ENCODE data around the gene SLC35F6. TPM values are rescaled to one million over a fixed set of nuclear protein-coding genes. Genes with fewer than 3 reads are reported as not detected.
A peak's percentile ranks its signal among the peaks of the same experiment; 100 is the strongest.
"Not testable (repeated sequence)": the region's sequence is repeated elsewhere in the genome, so short reads cannot be mapped to it uniquely, and the experiment has no call there.

The SLC35F6 gene
- polyA plus RNA-seq, 2 of the 4 experiments (the other 2 are of a cell fraction): 41.3 to 46.9 TPM

DNA sequence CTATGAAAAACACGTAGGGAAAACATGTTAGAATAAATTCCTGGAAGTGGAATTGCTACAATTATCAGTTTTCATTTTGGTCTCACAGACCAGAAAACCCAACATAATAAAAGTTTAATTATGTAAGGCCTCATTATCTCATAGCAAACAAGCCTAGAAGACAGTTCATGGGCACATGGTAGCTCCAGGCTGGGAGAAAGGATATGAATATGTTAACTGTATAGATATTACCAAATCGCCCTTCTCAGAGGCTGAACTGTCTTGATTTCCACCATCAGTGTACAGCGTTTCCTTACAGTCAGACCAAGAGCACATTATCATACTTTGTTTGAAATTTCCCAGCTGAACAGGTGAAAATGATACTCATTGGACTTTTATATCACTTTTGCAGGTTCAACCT lies 17.1 kb upstream of the SLC35F6 start:
- CTCF ChIA-PET: interaction anchor here (0.6 to 22.6 kb wide), 39 partner anchors 8 to 486 kb away, joined by 3 to 736 read pairs (median 10); partner anchors contain the start of gene SLC35F6

DNA sequence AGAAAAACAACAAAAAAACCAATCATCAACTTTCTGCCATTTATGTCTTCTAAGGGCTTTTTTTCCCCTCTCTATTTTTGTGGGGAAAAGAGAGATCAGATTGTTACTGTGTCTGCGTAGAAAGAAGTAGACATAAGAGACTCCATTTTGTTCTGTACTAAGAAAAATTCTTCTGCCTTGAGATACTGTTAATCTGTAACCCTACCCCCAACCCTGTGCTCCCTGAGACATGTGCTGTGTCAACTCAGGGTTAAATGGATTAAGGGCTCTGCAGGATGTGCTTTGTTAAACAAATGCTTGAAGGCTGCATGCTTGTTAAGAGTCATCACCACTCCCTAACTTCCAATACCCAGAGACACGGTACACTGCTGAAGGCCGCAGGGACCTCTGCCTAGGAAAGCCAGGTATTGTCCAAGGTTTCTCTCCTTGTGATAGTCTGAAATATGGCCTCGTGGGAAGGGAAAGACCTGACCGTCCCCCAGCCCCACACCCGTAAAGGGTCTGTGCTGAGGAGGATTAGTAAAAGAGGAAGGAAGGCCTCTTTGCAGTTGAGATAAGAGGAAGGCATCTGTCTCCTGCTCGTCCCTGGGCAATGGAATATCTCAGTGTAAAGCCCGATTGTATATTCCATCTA lies 14.2 kb upstream of the SLC35F6 start:
- ATAC-seq; POLR2A ChIA-PET; H3K4me3 ChIP-seq; FAIRE-seq; H3K9me3 ChIP-seq; TF ChIP-seq FOSL2 (IDR thresholded peaks at IDR 0.05): not testable (repeated sequence)
- CTCF ChIA-PET: interaction anchor here (6.8 to 22.6 kb wide), 3 partner anchors 17 to 170 kb away, joined by 107 to 736 read pairs (median 175); no protein-coding TSS in a partner anchor
- 17% methylated on average over 8 of the region's 8 CpGs for WGBS (ENCODE audit: missing lambda C conversion rate)
- peak in 1 of 2 experiments; percentile 82 for DNase-seq (ENCODE audit: low read depth in 1 of 2, low spot score in 1 of 2)
- Histone ChIP-seq H3K4me2 (peak overlapping the region; percentile 62), H3K4me1 (peaks cover 55% of the 10 kb centered on the region), H3K27ac (peak overlapping the region; percentile 84 to 97)
- TF ChIP-seq, protein P1, sequence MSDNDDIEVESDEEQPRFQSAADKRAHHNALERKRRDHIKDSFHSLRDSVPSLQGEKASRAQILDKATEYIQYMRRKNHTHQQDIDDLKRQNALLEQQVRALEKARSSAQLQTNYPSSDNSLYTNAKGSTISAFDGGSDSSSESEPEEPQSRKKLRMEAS (IDR thresholded peaks at IDR 0.05): peak; percentile 73
- TF ChIP-seq TFCP2L1 (CRISPR knock-in tag; IDR thresholded peaks at IDR 0.05) (peak; percentile 54; the same call in 1 of the 2 replicates), HOXA7 (CRISPR knock-in tag; IDR thresholded peaks at IDR 0.05) (peak; percentile 96), NPAS2 (CRISPR knock-in tag; IDR thresholded peaks at IDR 0.05; ENCODE audit: borderline replicate concordance) (peak; percentile 87; the same call in 1 of the 2 replicates), HEYL (CRISPR knock-in tag; IDR thresholded peaks at IDR 0.05) (peak; percentile 98), HOXB5 (CRISPR knock-in tag; IDR thresholded peaks at IDR 0.05) (peak; percentile 98), TP53 (CRISPR knock-in tag; IDR thresholded peaks at IDR 0.05) (0 out of 2 replicates have a peak, but pooled peaks have one; percentile 62), FOSB (CRISPR knock-in tag; IDR thresholded peaks at IDR 0.05) (peak; percentile 92), EHF (CRISPR knock-in tag; IDR thresholded peaks at IDR 0.05) (peak; percentile 99), ZNF302 (CRISPR knock-in tag; IDR thresholded peaks at IDR 0.05) (peak; percentile 99), FOSL2 (CRISPR knock-in tag; IDR thresholded peaks at IDR 0.05) (peak; percentile 30; the same call in 1 of the 2 replicates), HOXB13 (CRISPR knock-in tag; IDR thresholded peaks at IDR 0.05; ENCODE audit: low read depth) (peak; percentile 99), FOXS1 (CRISPR knock-in tag; IDR thresholded peaks at IDR 0.05) (peak; percentile 90), ZSCAN20 (CRISPR knock-in tag; IDR thresholded peaks at IDR 0.05) (peak; percentile 98), RARB (CRISPR knock-in tag; IDR thresholded peaks at IDR 0.05) (peak; percentile 78; the same call in 1 of the 2 replicates)
- TF ChIP-seq, protein P2, sequence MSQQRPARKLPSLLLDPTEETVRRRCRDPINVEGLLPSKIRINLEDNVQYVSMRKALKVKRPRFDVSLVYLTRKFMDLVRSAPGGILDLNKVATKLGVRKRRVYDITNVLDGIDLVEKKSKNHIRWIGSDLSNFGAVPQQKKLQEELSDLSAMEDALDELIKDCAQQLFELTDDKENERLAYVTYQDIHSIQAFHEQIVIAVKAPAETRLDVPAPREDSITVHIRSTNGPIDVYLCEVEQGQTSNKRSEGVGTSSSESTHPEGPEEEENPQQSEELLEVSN (IDR thresholded peaks at IDR 0.05; ENCODE audit: borderline replicate concordance, low read depth): 0 out of 2 replicates have a peak, but pooled peaks have one; percentile 41
- TF ChIP-seq, protein P3, sequence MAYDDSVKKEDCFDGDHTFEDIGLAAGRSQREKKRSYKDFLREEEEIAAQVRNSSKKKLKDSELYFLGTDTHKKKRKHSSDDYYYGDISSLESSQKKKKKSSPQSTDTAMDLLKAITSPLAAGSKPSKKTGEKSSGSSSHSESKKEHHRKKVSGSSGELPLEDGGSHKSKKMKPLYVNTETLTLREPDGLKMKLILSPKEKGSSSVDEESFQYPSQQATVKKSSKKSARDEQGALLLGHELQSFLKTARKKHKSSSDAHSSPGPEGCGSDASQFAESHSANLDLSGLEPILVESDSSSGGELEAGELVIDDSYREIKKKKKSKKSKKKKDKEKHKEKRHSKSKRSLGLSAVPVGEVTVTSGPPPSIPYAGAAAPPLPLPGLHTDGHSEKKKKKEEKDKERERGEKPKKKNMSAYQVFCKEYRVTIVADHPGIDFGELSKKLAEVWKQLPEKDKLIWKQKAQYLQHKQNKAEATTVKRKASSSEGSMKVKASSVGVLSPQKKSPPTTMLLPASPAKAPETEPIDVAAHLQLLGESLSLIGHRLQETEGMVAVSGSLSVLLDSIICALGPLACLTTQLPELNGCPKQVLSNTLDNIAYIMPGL (CRISPR knock-in tag; IDR thresholded peaks at IDR 0.05; ENCODE audit: borderline replicate concordance): peak; percentile 93
- TF ChIP-seq, protein P4, sequence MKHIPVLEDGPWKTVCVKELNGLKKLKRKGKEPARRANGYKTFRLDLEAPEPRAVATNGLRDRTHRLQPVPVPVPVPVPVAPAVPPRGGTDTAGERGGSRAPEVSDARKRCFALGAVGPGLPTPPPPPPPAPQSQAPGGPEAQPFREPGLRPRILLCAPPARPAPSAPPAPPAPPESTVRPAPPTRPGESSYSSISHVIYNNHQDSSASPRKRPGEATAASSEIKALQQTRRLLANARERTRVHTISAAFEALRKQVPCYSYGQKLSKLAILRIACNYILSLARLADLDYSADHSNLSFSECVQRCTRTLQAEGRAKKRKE (CRISPR knock-in tag; IDR thresholded peaks at IDR 0.05; ENCODE audit: low read depth): peak; percentile 99

More for the DNA sequence above, 17.1 kb upstream of the SLC35F6 start:
- peak overlapping the region; percentile 16 to 94; a peak in 4 of 6 replicates for H3K27ac ChIP-seq
- no peak for DNase-seq (ENCODE audit: low read depth in 1 of 2, low spot score in 1 of 2)
- POLR2A ChIA-PET: no interaction called here
- no peak for ATAC-seq
- peaks cover 40% of the 10 kb centered on the region for H3K4me1 ChIP-seq
- FAIRE-seq: no peak
- no peak overlapping the region for H3K4me2 ChIP-seq
- no peak overlapping the region for H3K4me3 ChIP-seq
- 69% methylated on average over 3 of the region's 3 CpGs for WGBS (ENCODE audit: missing lambda C conversion rate)
- TF ChIP-seq FOSL2 (IDR thresholded peaks at IDR 0.05) (no peak), FOSL2 (CRISPR knock-in tag; IDR thresholded peaks at IDR 0.05) (no peak), EP300 (IDR thresholded peaks at IDR 0.05) (no peak), JUNB (IDR thresholded peaks at IDR 0.05) (no peak), CBX8 (IDR thresholded peaks at IDR 0.05) (no peak), PHF8 (IDR thresholded peaks at IDR 0.05; ENCODE audit: borderline replicate concordance, low read depth) (no peak), NR3C1 (IDR thresholded peaks at IDR 0.05) (no peak), SREBF2 (IDR thresholded peaks at IDR 0.05) (no peak), TFCP2L1 (CRISPR knock-in tag; IDR thresholded peaks at IDR 0.05) (no peak), CHD2 (IDR thresholded peaks at IDR 0.05; ENCODE audit: low read length, partially characterized antibody) (no peak), ZNF302 (CRISPR knock-in tag; IDR thresholded peaks at IDR 0.05) (no peak), HDAC2 (IDR thresholded peaks at IDR 0.05) (no peak), KDM1A (IDR thresholded peaks at IDR 0.05; ENCODE audit: low read depth) (no peak), ZSCAN20 (CRISPR knock-in tag; IDR thresholded peaks at IDR 0.05) (no peak), RCOR1 (IDR thresholded peaks at IDR 0.05; ENCODE audit: low read depth, low read length) (no peak), CBX2 (IDR thresholded peaks at IDR 0.05; ENCODE audit: borderline replicate concordance, low read depth) (no peak)
- TF ChIP-seq, protein P5, sequence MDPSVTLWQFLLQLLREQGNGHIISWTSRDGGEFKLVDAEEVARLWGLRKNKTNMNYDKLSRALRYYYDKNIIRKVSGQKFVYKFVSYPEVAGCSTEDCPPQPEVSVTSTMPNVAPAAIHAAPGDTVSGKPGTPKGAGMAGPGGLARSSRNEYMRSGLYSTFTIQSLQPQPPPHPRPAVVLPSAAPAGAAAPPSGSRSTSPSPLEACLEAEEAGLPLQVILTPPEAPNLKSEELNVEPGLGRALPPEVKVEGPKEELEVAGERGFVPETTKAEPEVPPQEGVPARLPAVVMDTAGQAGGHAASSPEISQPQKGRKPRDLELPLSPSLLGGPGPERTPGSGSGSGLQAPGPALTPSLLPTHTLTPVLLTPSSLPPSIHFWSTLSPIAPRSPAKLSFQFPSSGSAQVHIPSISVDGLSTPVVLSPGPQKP (IDR thresholded peaks at IDR 0.05; ENCODE audit: low read depth, low read length): no peak
- TF ChIP-seq, protein P6, sequence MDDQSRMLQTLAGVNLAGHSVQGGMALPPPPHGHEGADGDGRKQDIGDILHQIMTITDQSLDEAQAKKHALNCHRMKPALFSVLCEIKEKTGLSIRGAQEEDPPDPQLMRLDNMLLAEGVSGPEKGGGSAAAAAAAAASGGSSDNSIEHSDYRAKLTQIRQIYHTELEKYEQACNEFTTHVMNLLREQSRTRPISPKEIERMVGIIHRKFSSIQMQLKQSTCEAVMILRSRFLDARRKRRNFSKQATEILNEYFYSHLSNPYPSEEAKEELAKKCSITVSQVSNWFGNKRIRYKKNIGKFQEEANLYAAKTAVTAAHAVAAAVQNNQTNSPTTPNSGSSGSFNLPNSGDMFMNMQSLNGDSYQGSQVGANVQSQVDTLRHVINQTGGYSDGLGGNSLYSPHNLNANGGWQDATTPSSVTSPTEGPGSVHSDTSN (IDR thresholded peaks at IDR 0.05): no peak
- TF ChIP-seq, protein P1 (IDR thresholded peaks at IDR 0.05): no peak
- H3K9me3 ChIP-seq: peaks cover 7% of the 10 kb centered on the region; the same call in 2 of the 3 replicates
